ENCODE data around the gene HES2. TPM values are rescaled to one million over a fixed set of nuclear protein-coding genes. Genes with fewer than 3 reads are reported as not detected.
A peak's percentile ranks its signal among the peaks of the same experiment; 100 is the strongest.

Gene HES2
- total and polyA plus RNA-seq, 2 of the 4 experiments (the other 2 are of a cell fraction) = not detected

GRCh38 chr1:6417961-6418667 is 1.6 kb downstream of the HES2 start:
- Histone ChIP-seq H3K4me2 (ENCODE audit: low read depth, low read length) (no peak overlapping the region), H2BK20ac (ENCODE audit: low read depth, low read length) (no peak overlapping the region), H3K4me3 (ENCODE audit: insufficient read depth, low read depth, low read length) (no peak overlapping the region), H3K23ac (ENCODE audit: low read depth, low read length) (no peak overlapping the region), H3K4me1 (ENCODE audit: control insufficient read depth, insufficient read depth, low read length) (peaks cover 2% of the 10 kb centered on the region), H3K79me1 (ENCODE audit: low read depth in 1 of 2, low read length in 2 of 2) (no peaks in the 10 kb centered on the region), H3K9me1 (ENCODE audit: insufficient read depth, low read length) (no peaks in the 10 kb centered on the region), H3K14ac (replicated peaks; ENCODE audit: low read depth, low read length) (no peak overlapping the region), H4K5ac (ENCODE audit: low read depth, low read length) (no peak overlapping the region), H2AK9ac (replicated peaks; ENCODE audit: low read depth, low read length, poor library complexity) (no peak overlapping the region), H3K56ac (ENCODE audit: extremely low read depth, insufficient read depth, low read length) (no peak overlapping the region), H3K4ac (ENCODE audit: low read depth, low read length) (no peak overlapping the region), H2AFZ (replicated peaks; ENCODE audit: low read length, poor library complexity) (peak overlapping the region; percentile 5), H2AK5ac (ENCODE audit: low read depth, low read length) (no peak overlapping the region), H3K27ac (ENCODE audit: insufficient read depth, low read length) (no peak overlapping the region), H4K91ac (ENCODE audit: insufficient read depth, low read depth, low read length) (no peak overlapping the region), H2BK15ac (ENCODE audit: low read depth, low read length) (no peak overlapping the region), H3K27me3 (ENCODE audit: control insufficient read depth, insufficient read depth, low read length) (peaks cover 71% of the 10 kb centered on the region), H2BK5ac (ENCODE audit: low read depth, low read length, poor library complexity, severe bottlenecking) (no peak overlapping the region), H3K36me3 (ENCODE audit: control insufficient read depth, insufficient read depth, low read length) (no peaks in the 10 kb centered on the region), H3K18ac (ENCODE audit: low read depth, low read length) (no peak overlapping the region), H3K9ac (ENCODE audit: low read depth, low read length) (no peak overlapping the region), H2BK120ac (ENCODE audit: low read depth, low read length) (no peak overlapping the region), H4K8ac (ENCODE audit: low read depth in 2 of 2, low read length in 2 of 2) (no peak overlapping the region), H4K20me1 (ENCODE audit: insufficient read depth, low read length) (peaks cover under 1% of the 10 kb centered on the region; the same call in 1 of the 2 replicates), H3K9me3 (ENCODE audit: control insufficient read depth, insufficient read depth, low read length) (no peaks in the 10 kb centered on the region)
- ChIA-PET POLR2A (ENCODE audit: unreplicated experiment) (no interaction called here), CTCF (no interaction called here)
- in situ Hi-C loops (cut with MboI; ENCODE audit: low sequenced_read_pairs) (no loop called here), intact Hi-C loops (cut with micrococcal nuclease) (no loop called here), dilution Hi-C loops (cut with HindIII; ENCODE audit: low sequenced_read_pairs, unreplicated experiment) (no loop called here)
- TF ChIP-seq MXI1 (IDR thresholded peaks at IDR 0.05; ENCODE audit: borderline replicate concordance, low read depth, low read length) (no peak), ELK1 (IDR thresholded peaks at IDR 0.05; ENCODE audit: borderline replicate concordance, low read depth, low read length) (no peak), BHLHE40 (IDR thresholded peaks at IDR 0.05; ENCODE audit: low read depth, low read length) (no peak), SMC3 (IDR thresholded peaks at IDR 0.05; ENCODE audit: low read depth, low read length) (no peak), CTCF (conservative IDR thresholded peaks at IDR 0.05; ENCODE audit: low read depth, low read length) (no peak), POLR2A (IDR thresholded peaks at IDR 0.05; ENCODE audit: low read depth, low read length) (no peak), RFX5 (IDR thresholded peaks at IDR 0.05; ENCODE audit: low read depth, low read length) (no peak), CEBPB (IDR thresholded peaks at IDR 0.05; ENCODE audit: low read depth, low read length) (no peak), USF2 (IDR thresholded peaks at IDR 0.05; ENCODE audit: low read depth, low read length) (no peak), RAD21 (IDR thresholded peaks at IDR 0.05; ENCODE audit: low read length) (no peak), NFE2L2 (IDR thresholded peaks at IDR 0.05; ENCODE audit: low read depth, low read length) (no peak), FOS (IDR thresholded peaks at IDR 0.05; ENCODE audit: low read depth, low read length) (no peak), MAZ (IDR thresholded peaks at IDR 0.05; ENCODE audit: borderline replicate concordance, low read depth, low read length) (no peak), RCOR1 (IDR thresholded peaks at IDR 0.05; ENCODE audit: insufficient replicate concordance, low read length) (no peak), CHD1 (IDR thresholded peaks at IDR 0.05; ENCODE audit: low read depth, low read length) (no peak), MAFK (IDR thresholded peaks at IDR 0.05; ENCODE audit: low read depth, low read length) (no peak)
- DNase-seq = no peak
- no CpG with 5 or more reads among the region's 8 CpGs for WGBS, 2 experiments (ENCODE audit: extremely low coverage in 2 of 2, insufficient read length in 1 of 2)
- BruUV-seq (replicated peaks) = no TSS peak
- no peak for ATAC-seq (ENCODE audit: low read depth)
